IMR-90 (cell line): ENCODE data around the gene CPXM2. TPM values are rescaled to one million over a fixed set of nuclear protein-coding genes. Genes with fewer than 3 reads are reported as not detected.

ENCODE experiments used
- ATAC-seq: fragments of 200-7000 bp; cut with Tn5 transposase; 2 replicates; pipeline ENCODE4 v1.9.1; 2020; ENCODE audit warnings: low read depth, mild to moderate bottlenecking, moderate library complexity
- BruUV-seq: library from RNA; stranded (reverse); fragments of 400-500 nt; replicated peaks from 2 replicates; lab custom pipeline; 2021; lab: Mats Ljungman, UMichigan
- CTCF ChIA-PET: fragments of 300-600 bp; formaldehyde crosslinking; extraction: SDS; loops from one replicate; lab custom pipeline; 2021; ENCODE audit warnings: antibody characterized with exemption; lab: Yijun Ruan, JAX
- POLR2A ChIA-PET: fragments of 300-600 bp; sonication (Branson Sonifier 250); formaldehyde crosslinking; loops from one replicate; lab custom pipeline; 2022; ENCODE audit warnings: antibody characterized with exemption; ENCODE audit not compliant: unreplicated experiment; lab: Charles Lee
- DNase-seq: peaks from one replicate; pipeline ENCODE4 v3.0.0; 2013
- H2AFZ ChIP-seq: replicated peaks from 2 replicates; pipeline ENCODE3; 2013; ENCODE audit warnings: low read length, mild to moderate bottlenecking; ENCODE audit not compliant: poor library complexity
- H2AK5ac ChIP-seq: 2 replicates; pipeline ENCODE4 v1.6.1; 2013; ENCODE audit warnings: low read depth, low read length, inconsistent platforms
- H2AK9ac ChIP-seq: replicated peaks from 2 replicates; pipeline ENCODE3; 2013; ENCODE audit warnings: mild to moderate bottlenecking, low read depth, low read length, moderate library complexity; ENCODE audit not compliant: poor library complexity
- H2BK120ac ChIP-seq: 2 replicates; pipeline ENCODE4 v1.6.1; 2013; ENCODE audit warnings: low read depth, low read length, inconsistent platforms
- H2BK15ac ChIP-seq: 3 replicates; pipeline ENCODE4 v1.6.1; 2013; ENCODE audit warnings: low read depth, low read length, inconsistent platforms
- H2BK20ac ChIP-seq: 2 replicates; pipeline ENCODE4 v1.6.1; 2013; ENCODE audit warnings: low read depth, mild to moderate bottlenecking, inconsistent platforms, low read length, moderate library complexity
- H2BK5ac ChIP-seq: 2 replicates; pipeline ENCODE4 v1.6.1; 2013; ENCODE audit warnings: mild to moderate bottlenecking, low read depth, low read length, inconsistent platforms; ENCODE audit not compliant: poor library complexity, severe bottlenecking
- H3K14ac ChIP-seq: replicated peaks from 2 replicates; pipeline ENCODE4 v1.6.1; 2013; ENCODE audit warnings: low read depth, low read length, inconsistent platforms
- H3K18ac ChIP-seq: 2 replicates; pipeline ENCODE4 v1.6.1; 2013; ENCODE audit warnings: low read depth, low read length, control low read depth
- H3K23ac ChIP-seq: 2 replicates; pipeline ENCODE4 v1.6.1; 2013; ENCODE audit warnings: low read depth, low read length, inconsistent platforms
- H3K27ac ChIP-seq: 2 replicates; pipeline ENCODE4 v1.5.1; 2013; ENCODE audit warnings: mild to moderate bottlenecking, control low read depth, low read length; ENCODE audit not compliant: insufficient read depth
- H3K27me3 ChIP-seq: 2 replicates; pipeline ENCODE4 v1.6.1; 2013; ENCODE audit warnings: low read length; ENCODE audit not compliant: control insufficient read depth, insufficient read depth
- H3K36me3 ChIP-seq: 2 replicates; pipeline ENCODE4 v1.6.1; 2013; ENCODE audit warnings: low read length, mixed read lengths; ENCODE audit not compliant: control insufficient read depth, insufficient read depth
- H3K4ac ChIP-seq: 2 replicates; pipeline ENCODE4 v1.6.1; 2013; ENCODE audit warnings: low read depth, low read length, inconsistent platforms
- H3K4me1 ChIP-seq: 2 replicates; pipeline ENCODE4 v1.6.1; 2013; ENCODE audit warnings: low read length, mixed read lengths; ENCODE audit not compliant: control insufficient read depth, insufficient read depth
- H3K4me2 ChIP-seq: 2 replicates; pipeline ENCODE4 v1.6.1; 2013; ENCODE audit warnings: low read depth, mild to moderate bottlenecking, control low read depth, low read length, moderate library complexity
- H3K4me3 ChIP-seq: 2 replicates; pipeline ENCODE4 v1.5.1; 2013; ENCODE audit warnings: low read depth, mild to moderate bottlenecking, control low read depth, low read length, moderate library complexity; ENCODE audit not compliant: insufficient read depth
- H3K56ac ChIP-seq: 2 replicates; pipeline ENCODE4 v1.6.1; 2013; ENCODE audit warnings: low read length, inconsistent platforms; ENCODE audit not compliant: insufficient read depth; ENCODE audit errors: extremely low read depth
- H3K79me1 ChIP-seq, 2 experiments: 2 replicates each; pipeline ENCODE4 v1.6.1; 2013; ENCODE audit warnings: low read length in 2 of 2, inconsistent platforms in 1 of 2, low read depth in 1 of 2
- H3K9ac ChIP-seq: 2 replicates; pipeline ENCODE4 v1.6.1; 2013; ENCODE audit warnings: low read depth, low read length, control low read depth
- H3K9me1 ChIP-seq: 2 replicates; pipeline ENCODE4 v1.6.1; 2013; ENCODE audit warnings: low read length, inconsistent platforms; ENCODE audit not compliant: insufficient read depth
- H3K9me3 ChIP-seq: 2 replicates; pipeline ENCODE4 v1.6.1; 2013; ENCODE audit warnings: low read length; ENCODE audit not compliant: control insufficient read depth, insufficient read depth
- H4K20me1 ChIP-seq: 2 replicates; pipeline ENCODE4 v1.6.1; 2013; ENCODE audit warnings: low read length, inconsistent platforms; ENCODE audit not compliant: insufficient read depth
- H4K5ac ChIP-seq: 2 replicates; pipeline ENCODE4 v1.6.1; 2013; ENCODE audit warnings: mild to moderate bottlenecking, low read depth, low read length, control low read depth
- H4K8ac ChIP-seq, 2 experiments: 2 replicates each; pipeline ENCODE4 v1.6.1; 2013; ENCODE audit warnings: low read depth in 2 of 2, low read length in 2 of 2, control low read depth in 1 of 2, inconsistent platforms in 1 of 2
- H4K91ac ChIP-seq: 2 replicates; pipeline ENCODE4 v1.6.1; 2013; ENCODE audit warnings: low read depth, low read length, inconsistent platforms; ENCODE audit not compliant: insufficient read depth
- BHLHE40 ChIP-seq: fragments of 150-350 bp; IDR thresholded peaks from 2 replicates; pipeline ENCODE4 v1.6.1; 2016; ENCODE audit warnings: mild to moderate bottlenecking, low read depth, low read length
- CEBPB ChIP-seq: IDR thresholded peaks from 2 replicates; pipeline ENCODE4 v1.6.1; 2012; ENCODE audit warnings: low read depth, low read length, improper control_type of control experiment
- CHD1 ChIP-seq: IDR thresholded peaks from 2 replicates; pipeline ENCODE4 v1.6.1; 2012; ENCODE audit warnings: low read depth, low read length, improper control_type of control experiment
- CTCF ChIP-seq: conservative IDR thresholded peaks from 2 replicates; pipeline ENCODE4 v1.5.1; 2012; ENCODE audit warnings: mild to moderate bottlenecking, low read depth, low read length, improper control_type of control experiment
- FOS ChIP-seq: fragments of 150-350 bp; IDR thresholded peaks from 2 replicates; pipeline ENCODE4 v1.6.1; 2016; ENCODE audit warnings: low read depth, low read length
- MAFK ChIP-seq: IDR thresholded peaks from 2 replicates; pipeline ENCODE4 v1.6.1; 2012; ENCODE audit warnings: low read depth, low read length, improper control_type of control experiment
- MAZ ChIP-seq: IDR thresholded peaks from 2 replicates; pipeline ENCODE4 v1.6.1; 2012; ENCODE audit warnings: low read depth, mild to moderate bottlenecking, low read length, improper control_type of control experiment, moderate library complexity, borderline replicate concordance
- MXI1 ChIP-seq: IDR thresholded peaks from 2 replicates; pipeline ENCODE4 v1.6.1; 2012; ENCODE audit warnings: low read depth, mild to moderate bottlenecking, low read length, moderate library complexity, borderline replicate concordance
- NFE2L2 ChIP-seq: fragments of 150-350 bp; IDR thresholded peaks from 2 replicates; pipeline ENCODE4 v1.6.1; 2016; ENCODE audit warnings: low read depth, mild to moderate bottlenecking, low read length
- POLR2A ChIP-seq: IDR thresholded peaks from 2 replicates; pipeline ENCODE4 v1.6.1; 2012; ENCODE audit warnings: mild to moderate bottlenecking, low read depth, low read length
- RAD21 ChIP-seq: IDR thresholded peaks from 2 replicates; pipeline ENCODE4 v1.6.1; 2012; ENCODE audit warnings: low read length, improper control_type of control experiment
- RCOR1 ChIP-seq: IDR thresholded peaks from 2 replicates; pipeline ENCODE4 v1.6.1; 2012; ENCODE audit warnings: mild to moderate bottlenecking, low read length, improper control_type of control experiment; ENCODE audit not compliant: insufficient replicate concordance
- RFX5 ChIP-seq: IDR thresholded peaks from 2 replicates; pipeline ENCODE4 v1.8.0; 2012; ENCODE audit warnings: low read depth, mild to moderate bottlenecking, low read length, moderate library complexity
- SMC3 ChIP-seq: fragments of 150-350 bp; IDR thresholded peaks from 2 replicates; pipeline ENCODE4 v1.6.1; 2016; ENCODE audit warnings: low read depth, mild to moderate bottlenecking, antibody characterized with exemption, low read length, moderate library complexity
- WGBS, 2 experiments: methylation state at CpG; one replicate each; pipeline versions ENCODE4 v1.1.5 to v1.1.7; 2013; ENCODE audit warnings: missing lambda C conversion rate in 2 of 2; ENCODE audit not compliant: insufficient read length in 1 of 2; ENCODE audit errors: extremely low coverage in 2 of 2; 5-methylcytosine and 5-hydroxymethylcytosine counted together
- dilution Hi-C: fragments of 300-500 bp; cut with HindIII; formaldehyde crosslinking; loops from one replicate; pipeline ENCODE4 v1.14.3; 2018; ENCODE audit warnings: low sequenced_read_pairs; ENCODE audit not compliant: unreplicated experiment
- in situ Hi-C: fragments of 300-500 bp; cut with MboI; formaldehyde crosslinking; loops from 3 replicates; pipeline ENCODE4 v1.14.3; 2019; ENCODE audit warnings: low sequenced_read_pairs, inconsistent platforms, mixed read lengths
- intact Hi-C: fragments of 100-400 bp; cut with micrococcal nuclease; formaldehyde crosslinking; loops from 2 replicates; pipeline ENCODE4 v1.10.0; 2022
- polyA plus RNA-seq, 3 experiments: library from polyadenylated mRNA; depleted of rRNA; stranded (reverse); fragments of >200 nt; gene quantifications; 2 replicates each; pipeline ENCODE4 v1.2.3, GENCODE V29; 2012; ENCODE audit warnings: low replicate concordance in 1 of 3
- total RNA-seq: library from RNA; depleted of rRNA; stranded (reverse); fragments of >200 nt; gene quantifications from 2 replicates; pipeline ENCODE4 v1.2.3, GENCODE V29; 2012
- TF ChIP-seq, protein P1 (sequence below): fragments of 150-350 bp; IDR thresholded peaks from 2 replicates; pipeline ENCODE4 v1.6.1; 2016; ENCODE audit warnings: low read depth, mild to moderate bottlenecking, low read length, moderate library complexity, borderline replicate concordance
- TF ChIP-seq, protein P2 (sequence below): fragments of 150-350 bp; IDR thresholded peaks from 2 replicates; pipeline ENCODE4 v1.6.1; 2017; ENCODE audit warnings: mild to moderate bottlenecking, antibody characterized with exemption, low read length, low read depth

Gene CPXM2
- total and polyA plus RNA-seq, 2 of the 4 experiments (the other 2 are of a cell fraction): not detected

GRCh38 chr10:123909866-123910265, 18.3 kb upstream of the CPXM2 start:
- H3K79me1 ChIP-seq: no peaks in the 10 kb centered on the region
- no TSS peak for BruUV-seq
- 57% methylated on average over 7 of the region's 8 CpGs; no CpG with 5 or more reads in 1 of the 2 experiments for WGBS, 2 experiments
- no peak overlapping the region for H3K9ac ChIP-seq
- ChIA-PET POLR2A (no interaction called here), CTCF (no interaction called here)
- intact Hi-C loops (no loop called here), in situ Hi-C loops (no loop called here), dilution Hi-C loops (no loop called here)
- H3K27ac ChIP-seq: no peak overlapping the region
- no peak overlapping the region for H4K8ac ChIP-seq
- ATAC-seq (no peak), DNase-seq (no peak)
- no peak overlapping the region for H2BK5ac ChIP-seq
- no peak overlapping the region for H2BK15ac ChIP-seq
- no peak overlapping the region for H3K4me3 ChIP-seq
- H2AK5ac ChIP-seq: no peak overlapping the region
- H3K9me1 ChIP-seq: no peaks in the 10 kb centered on the region
- no peak overlapping the region for H3K56ac ChIP-seq
- H4K20me1 ChIP-seq: no peaks in the 10 kb centered on the region
- no peak overlapping the region for H2AK9ac ChIP-seq
- H3K4me1 ChIP-seq: no peaks in the 10 kb centered on the region
- H3K23ac ChIP-seq: no peak overlapping the region
- H3K36me3 ChIP-seq: no peaks in the 10 kb centered on the region
- peaks cover 32% of the 10 kb centered on the region for H3K9me3 ChIP-seq
- H3K14ac ChIP-seq: no peak overlapping the region
- no peak overlapping the region for H3K18ac ChIP-seq
- TF ChIP-seq MAFK (no peak), BHLHE40 (no peak), NFE2L2 (no peak), RAD21 (no peak), CEBPB (no peak), MAZ (no peak), CHD1 (no peak), MXI1 (no peak), CTCF (no peak), SMC3 (no peak), RCOR1 (no peak), POLR2A (no peak), RFX5 (no peak), FOS (no peak)
- TF ChIP-seq, protein P1, sequence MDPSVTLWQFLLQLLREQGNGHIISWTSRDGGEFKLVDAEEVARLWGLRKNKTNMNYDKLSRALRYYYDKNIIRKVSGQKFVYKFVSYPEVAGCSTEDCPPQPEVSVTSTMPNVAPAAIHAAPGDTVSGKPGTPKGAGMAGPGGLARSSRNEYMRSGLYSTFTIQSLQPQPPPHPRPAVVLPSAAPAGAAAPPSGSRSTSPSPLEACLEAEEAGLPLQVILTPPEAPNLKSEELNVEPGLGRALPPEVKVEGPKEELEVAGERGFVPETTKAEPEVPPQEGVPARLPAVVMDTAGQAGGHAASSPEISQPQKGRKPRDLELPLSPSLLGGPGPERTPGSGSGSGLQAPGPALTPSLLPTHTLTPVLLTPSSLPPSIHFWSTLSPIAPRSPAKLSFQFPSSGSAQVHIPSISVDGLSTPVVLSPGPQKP: no peak
- TF ChIP-seq, protein P2, sequence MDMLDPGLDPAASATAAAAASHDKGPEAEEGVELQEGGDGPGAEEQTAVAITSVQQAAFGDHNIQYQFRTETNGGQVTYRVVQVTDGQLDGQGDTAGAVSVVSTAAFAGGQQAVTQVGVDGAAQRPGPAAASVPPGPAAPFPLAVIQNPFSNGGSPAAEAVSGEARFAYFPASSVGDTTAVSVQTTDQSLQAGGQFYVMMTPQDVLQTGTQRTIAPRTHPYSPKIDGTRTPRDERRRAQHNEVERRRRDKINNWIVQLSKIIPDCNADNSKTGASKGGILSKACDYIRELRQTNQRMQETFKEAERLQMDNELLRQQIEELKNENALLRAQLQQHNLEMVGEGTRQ: no peak
- H3K27me3 ChIP-seq: no peaks in the 10 kb centered on the region
- H3K4ac ChIP-seq: no peak overlapping the region
- no peak overlapping the region for H2AFZ ChIP-seq
- no peak overlapping the region for H2BK20ac ChIP-seq
- H4K91ac ChIP-seq: no peak overlapping the region
- H3K4me2 ChIP-seq: no peak overlapping the region
- H2BK120ac ChIP-seq: no peak overlapping the region
- H4K5ac ChIP-seq: no peak overlapping the region
